ENCODE measurements around the gene UNC5B. TPM values are rescaled to one million over a fixed set of nuclear protein-coding genes. Genes with fewer than 3 reads are reported as not detected.

Gene UNC5B
- total and polyA plus RNA-seq, 2 experiments from 2014 or later = 2.7 to 6.5 TPM

GRCh38 chr10:71197955-71198354, 14.4 kb upstream of the UNC5B start:
- no peaks in the 10 kb centered on the region for H3K79me2 ChIP-seq (ENCODE audit: insufficient read depth)
- H3K4me3 ChIP-seq = no peak overlapping the region
- no peak overlapping the region for H3K9ac ChIP-seq
- TF ChIP-seq EZH2phosphoT487 (IDR thresholded peaks at IDR 0.05; ENCODE audit: insufficient read depth, low read depth) (no peak), EZH2 (IDR thresholded peaks at IDR 0.05; ENCODE audit: insufficient read depth, poor library complexity, severe bottlenecking) (no peak)
- H3K4me2 ChIP-seq (ENCODE audit: unreplicated experiment) = no peak overlapping the region
- no peaks in the 10 kb centered on the region for H3K4me1 ChIP-seq (ENCODE audit: insufficient read depth)
- no peaks in the 10 kb centered on the region for H3K9me3 ChIP-seq (ENCODE audit: low read depth)
- H4K20me1 ChIP-seq (ENCODE audit: insufficient read depth) = no peaks in the 10 kb centered on the region
- no peak for DNase-seq
- H3K27me3 ChIP-seq (replicated peaks; ENCODE audit: insufficient read depth) = peaks cover 26% of the 10 kb centered on the region
- no peak overlapping the region for H3K27ac ChIP-seq
- H2AFZ ChIP-seq = no peak overlapping the region
- no peaks in the 10 kb centered on the region for H3K9me2 ChIP-seq (ENCODE audit: insufficient read depth)
- H3F3A ChIP-seq (ENCODE audit: insufficient read depth) = no peaks in the 10 kb centered on the region
- H3K36me3 ChIP-seq (ENCODE audit: low read depth) = no peaks in the 10 kb centered on the region; the same call in 1 of the 2 replicates
- in situ Hi-C loops (cut with MboI) = no loop called here

GRCh38 chr10:71201849-71202248, 10.5 kb upstream of the UNC5B start:
- no peak overlapping the region for H2AFZ ChIP-seq

GRCh38 chr10:71202314-71202713, 10.1 kb upstream of the UNC5B start:
- Histone ChIP-seq H3K27ac (no peak overlapping the region), H3K27me3 (replicated peaks; ENCODE audit: insufficient read depth) (peaks cover 43% of the 10 kb centered on the region), H3K4me3 (no peak overlapping the region), H3K9me3 (ENCODE audit: low read depth) (no peaks in the 10 kb centered on the region), H3K9me2 (ENCODE audit: insufficient read depth) (no peaks in the 10 kb centered on the region), H2AFZ (no peak overlapping the region), H4K20me1 (ENCODE audit: insufficient read depth) (no peaks in the 10 kb centered on the region), H3F3A (ENCODE audit: insufficient read depth) (no peaks in the 10 kb centered on the region), H3K36me3 (ENCODE audit: low read depth) (no peaks in the 10 kb centered on the region; the same call in 1 of the 2 replicates), H3K4me1 (ENCODE audit: insufficient read depth) (peaks cover 14% of the 10 kb centered on the region), H3K9ac (no peak overlapping the region), H3K4me2 (ENCODE audit: unreplicated experiment) (no peak overlapping the region), H3K79me2 (ENCODE audit: insufficient read depth) (no peaks in the 10 kb centered on the region)
- in situ Hi-C loops (cut with MboI) = loop anchor here (10.0 kb wide), 1 partner anchor 278 kb away; no protein-coding TSS in a partner anchor
- DNase-seq = no peak
- no peak for TF ChIP-seq EZH2 (IDR thresholded peaks at IDR 0.05; ENCODE audit: insufficient read depth, poor library complexity, severe bottlenecking)
- no peak for TF ChIP-seq EZH2phosphoT487 (IDR thresholded peaks at IDR 0.05; ENCODE audit: insufficient read depth, low read depth)
- 76 to 86% methylated on average over 1 of the region's 1 CpG for WGBS, 2 experiments (ENCODE audit: low coverage in 1 of 2, low lambda C conversion rate in 2 of 2, missing lambda C conversion rate in 2 of 2)

More at GRCh38 chr10:71201849-71202248, 10.5 kb upstream of the UNC5B start:
- Histone ChIP-seq H3K27ac (no peak overlapping the region), H3F3A (ENCODE audit: insufficient read depth) (no peaks in the 10 kb centered on the region), H3K4me3 (no peak overlapping the region), H3K9me3 (ENCODE audit: low read depth) (no peaks in the 10 kb centered on the region), H3K9ac (no peak overlapping the region), H3K27me3 (replicated peaks; ENCODE audit: insufficient read depth) (peaks cover 43% of the 10 kb centered on the region), H4K20me1 (ENCODE audit: insufficient read depth) (no peaks in the 10 kb centered on the region), H3K79me2 (ENCODE audit: insufficient read depth) (no peaks in the 10 kb centered on the region), H3K4me2 (ENCODE audit: unreplicated experiment) (no peak overlapping the region), H3K4me1 (ENCODE audit: insufficient read depth) (peaks cover 14% of the 10 kb centered on the region), H3K9me2 (ENCODE audit: insufficient read depth) (no peaks in the 10 kb centered on the region), H3K36me3 (ENCODE audit: low read depth) (no peaks in the 10 kb centered on the region; the same call in 1 of the 2 replicates)
- TF ChIP-seq EZH2 (IDR thresholded peaks at IDR 0.05; ENCODE audit: insufficient read depth, poor library complexity, severe bottlenecking) = no peak
- no peak for TF ChIP-seq EZH2phosphoT487 (IDR thresholded peaks at IDR 0.05; ENCODE audit: insufficient read depth, low read depth)
- in situ Hi-C loops (cut with MboI) = loop anchor here (10.0 kb wide), 1 partner anchor 277 kb away; no protein-coding TSS in a partner anchor
- WGBS, 2 experiments (ENCODE audit: low coverage in 1 of 2, low lambda C conversion rate in 2 of 2, missing lambda C conversion rate in 2 of 2) = 43 to 50% methylated on average over 1 of the region's 1 CpG
- no peak for DNase-seq

GRCh38 chr10:71203124-71203523, 9.2 kb upstream of the UNC5B start:
- TF ChIP-seq EZH2 (IDR thresholded peaks at IDR 0.05; ENCODE audit: insufficient read depth, poor library complexity, severe bottlenecking) (no peak), EZH2phosphoT487 (IDR thresholded peaks at IDR 0.05; ENCODE audit: insufficient read depth, low read depth) (no peak)
- H3K27ac ChIP-seq = no peak overlapping the region
- H3K9me2 ChIP-seq (ENCODE audit: insufficient read depth) = no peaks in the 10 kb centered on the region
- H4K20me1 ChIP-seq (ENCODE audit: insufficient read depth) = no peaks in the 10 kb centered on the region
- H3K9ac ChIP-seq = no peak overlapping the region
- no peaks in the 10 kb centered on the region for H3K79me2 ChIP-seq (ENCODE audit: insufficient read depth)
- H3K36me3 ChIP-seq (ENCODE audit: low read depth) = no peaks in the 10 kb centered on the region; the same call in 1 of the 2 replicates
- DNase-seq = no peak
- H3F3A ChIP-seq (ENCODE audit: insufficient read depth) = no peaks in the 10 kb centered on the region
- no peaks in the 10 kb centered on the region for H3K9me3 ChIP-seq (ENCODE audit: low read depth)
- H3K4me2 ChIP-seq (ENCODE audit: unreplicated experiment) = no peak overlapping the region
- 26 to 27% methylated on average over 1 of the region's 1 CpG for WGBS, 2 experiments (ENCODE audit: low coverage in 1 of 2, low lambda C conversion rate in 2 of 2, missing lambda C conversion rate in 2 of 2)
- peaks cover 14% of the 10 kb centered on the region for H3K4me1 ChIP-seq (ENCODE audit: insufficient read depth)
- peaks cover 43% of the 10 kb centered on the region for H3K27me3 ChIP-seq (replicated peaks; ENCODE audit: insufficient read depth)
- in situ Hi-C loops (cut with MboI) = loop anchor here (10.0 kb wide), 1 partner anchor 278 kb away; no protein-coding TSS in a partner anchor
- H2AFZ ChIP-seq = no peak overlapping the region
- H3K4me3 ChIP-seq = no peak overlapping the region

GRCh38 chr10:71203716-71204115, 8.7 kb upstream of the UNC5B start:
- 74% methylated on average over 5 of the region's 5 CpGs for WGBS, 2 experiments (ENCODE audit: low coverage in 1 of 2, low lambda C conversion rate in 2 of 2, missing lambda C conversion rate in 2 of 2)
- in situ Hi-C loops (cut with MboI) = loop anchor here (10.0 kb wide), 1 partner anchor 279 kb away; no protein-coding TSS in a partner anchor
- DNase-seq = no peak
- H3K36me3 ChIP-seq (ENCODE audit: low read depth) = no peaks in the 10 kb centered on the region
- H3K9me2 ChIP-seq (ENCODE audit: insufficient read depth) = no peaks in the 10 kb centered on the region
- peaks cover 14% of the 10 kb centered on the region for H3K4me1 ChIP-seq (ENCODE audit: insufficient read depth)
- H3K79me2 ChIP-seq (ENCODE audit: insufficient read depth) = no peaks in the 10 kb centered on the region
- no peak overlapping the region for H3K27ac ChIP-seq
- no peak overlapping the region for H3K4me2 ChIP-seq (ENCODE audit: unreplicated experiment)
- H3K9ac ChIP-seq = no peak overlapping the region
- H3K9me3 ChIP-seq (ENCODE audit: low read depth) = no peaks in the 10 kb centered on the region
- H3K4me3 ChIP-seq = no peak overlapping the region
- TF ChIP-seq EZH2 (IDR thresholded peaks at IDR 0.05; ENCODE audit: insufficient read depth, poor library complexity, severe bottlenecking) = no peak
- no peak for TF ChIP-seq EZH2phosphoT487 (IDR thresholded peaks at IDR 0.05; ENCODE audit: insufficient read depth, low read depth)
- no peak overlapping the region for H2AFZ ChIP-seq
- no peaks in the 10 kb centered on the region for H4K20me1 ChIP-seq (ENCODE audit: insufficient read depth)
- H3K27me3 ChIP-seq (replicated peaks; ENCODE audit: insufficient read depth) = peaks cover 43% of the 10 kb centered on the region
- no peaks in the 10 kb centered on the region for H3F3A ChIP-seq (ENCODE audit: insufficient read depth)
